Choroid plexus epithelial cell (primary cell): ENCODE data around the gene MAP4K4.
A peak's percentile ranks its signal among the peaks of the same experiment; 100 is the strongest.

ENCODE experiments used
- DNase-seq: peaks from one replicate; pipeline ENCODE4 v3.0.0-alpha.2; 2010; ENCODE audit warnings: low read depth
- H3K4me3 ChIP-seq: 2 replicates; pipeline ENCODE4 v1.5.1; 2011; ENCODE audit warnings: low read depth, mild to moderate bottlenecking, control low read depth, low read length, moderate library complexity
- CTCF ChIP-seq: conservative IDR thresholded peaks from 2 replicates; pipeline ENCODE4 v1.5.1; 2011; ENCODE audit warnings: low read depth, mild to moderate bottlenecking, control low read depth, inconsistent platforms, low read length, moderate library complexity

Gene MAP4K4

DNA sequence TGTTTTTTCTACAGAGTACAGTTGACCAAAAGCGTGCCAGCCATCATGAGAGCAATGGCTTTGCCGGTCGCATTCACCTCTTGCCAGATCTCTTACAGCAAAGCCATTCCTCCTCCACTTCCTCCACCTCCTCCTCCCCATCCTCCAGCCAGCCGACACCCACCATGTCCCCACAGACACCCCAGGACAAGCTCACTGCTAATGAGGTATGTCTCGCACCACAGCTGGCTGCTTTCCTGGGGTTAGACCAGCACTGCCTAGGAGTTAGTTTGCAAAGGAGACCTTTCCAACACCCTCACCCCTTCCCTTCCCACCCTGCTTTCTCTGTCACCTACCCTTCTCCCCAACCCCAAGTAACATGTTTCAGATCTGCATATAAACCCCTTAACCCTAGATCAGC, 174.0 kb downstream of the MAP4K4 start:
- H3K4me3 ChIP-seq, result no peak overlapping the region
- DNase-seq, result no peak
- TF ChIP-seq CTCF, result no peak

- DNase-seq, result no peak
- no peak overlapping the region for H3K4me3 ChIP-seq
- TF ChIP-seq CTCF, result no peak
Observed at GRCh38 chr2:101872480-101872879, 175.0 kb downstream of the MAP4K4 start.

GRCh38 chr2:101873543-101873942, 176.0 kb downstream of the MAP4K4 start:
- TF ChIP-seq CTCF, result peak; percentile 44
- peak; percentile 38 for DNase-seq
- no peak overlapping the region for H3K4me3 ChIP-seq

GRCh38 chr2:101874069-101874468, 176.6 kb downstream of the MAP4K4 start:
- no peak overlapping the region for H3K4me3 ChIP-seq
- no peak for TF ChIP-seq CTCF
- no peak for DNase-seq

GRCh38 chr2:101879466-101879865, 182.0 kb downstream of the MAP4K4 start:
- no peak for TF ChIP-seq CTCF
- no peak overlapping the region for H3K4me3 ChIP-seq
- DNase-seq, result no peak

- H3K4me3 ChIP-seq, result no peak overlapping the region
- DNase-seq, result no peak
- no peak for TF ChIP-seq CTCF
Observed at GRCh38 chr2:101881131-101881530, 183.6 kb downstream of the MAP4K4 start.

- H3K4me3 ChIP-seq, result no peak overlapping the region
- no peak for DNase-seq
- no peak for TF ChIP-seq CTCF
Observed at GRCh38 chr2:101882769-101883307, 185.3 kb downstream of the MAP4K4 start.
